GM23248 (cell line): ENCODE measurements around the gene SATB1. TPM values are rescaled to one million over a fixed set of nuclear protein-coding genes. Genes with fewer than 3 reads are reported as not detected.

ENCODE experiments used
- DNase-seq: peaks from one replicate; pipeline ENCODE4 v3.0.0-alpha.2; 2015
- H2AFZ ChIP-seq: fragments of 200-600 bp; sonication (generic); 2 replicates; pipeline ENCODE4 v1.6.1; 2016; ENCODE audit warnings: antibody characterized with exemption
- H3F3A ChIP-seq: fragments of 200-600 bp; sonication (generic); 2 replicates; pipeline ENCODE4 v1.6.1; 2016; ENCODE audit warnings: mild to moderate bottlenecking, antibody characterized with exemption, mixed run types; ENCODE audit not compliant: insufficient read depth
- H3K27ac ChIP-seq: fragments of 200-600 bp; sonication (generic); 2 replicates; pipeline ENCODE4 v1.5.1; 2016; ENCODE audit warnings: mild to moderate bottlenecking
- H3K27me3 ChIP-seq: fragments of 200-600 bp; sonication (generic); replicated peaks from 2 replicates; pipeline ENCODE4 v1.6.1; 2016; ENCODE audit warnings: mild to moderate bottlenecking; ENCODE audit not compliant: insufficient read depth
- H3K36me3 ChIP-seq: fragments of 200-600 bp; sonication (generic); 2 replicates; pipeline ENCODE4 v1.6.1; 2016; ENCODE audit warnings: low read depth, mild to moderate bottlenecking
- H3K4me1 ChIP-seq: fragments of 200-600 bp; sonication (generic); 2 replicates; pipeline ENCODE4 v1.6.1; 2016; ENCODE audit warnings: mild to moderate bottlenecking; ENCODE audit not compliant: insufficient read depth
- H3K4me2 ChIP-seq: fragments of 200-600 bp; sonication (generic); one replicate; pipeline ENCODE4 v1.6.1; 2016; ENCODE audit warnings: mild to moderate bottlenecking; ENCODE audit not compliant: unreplicated experiment
- H3K4me3 ChIP-seq: fragments of 200-600 bp; sonication (generic); 2 replicates; pipeline ENCODE4 v1.5.1; 2016; ENCODE audit warnings: mild to moderate bottlenecking
- H3K79me2 ChIP-seq: fragments of 200-600 bp; sonication (generic); 2 replicates; pipeline ENCODE4 v1.6.1; 2016; ENCODE audit warnings: mild to moderate bottlenecking; ENCODE audit not compliant: insufficient read depth
- H3K9ac ChIP-seq: fragments of 200-600 bp; sonication (generic); 2 replicates; pipeline ENCODE4 v1.6.1; 2016; ENCODE audit warnings: mild to moderate bottlenecking
- H3K9me2 ChIP-seq: fragments of 200-600 bp; sonication (generic); 2 replicates; pipeline ENCODE4 v1.6.1; 2016; ENCODE audit warnings: mixed run types, mild to moderate bottlenecking, moderate library complexity; ENCODE audit not compliant: insufficient read depth
- H3K9me3 ChIP-seq: fragments of 200-600 bp; sonication (generic); one replicate; pipeline ENCODE4 v1.6.1; 2017; ENCODE audit warnings: low read depth
- H4K20me1 ChIP-seq: fragments of 200-600 bp; sonication (generic); 2 replicates; pipeline ENCODE4 v1.6.0; 2016; ENCODE audit not compliant: insufficient read depth
- EZH2 ChIP-seq: fragments of 200-600 bp; sonication (generic); IDR thresholded peaks from 2 replicates; pipeline ENCODE4 v1.6.1; 2018; ENCODE audit warnings: antibody characterized with exemption, mild to moderate bottlenecking; ENCODE audit not compliant: insufficient read depth, poor library complexity, severe bottlenecking
- EZH2phosphoT487 ChIP-seq: fragments of 200-600 bp; sonication (generic); IDR thresholded peaks from 2 replicates; pipeline ENCODE4 v1.6.1; 2018; ENCODE audit warnings: antibody characterized with exemption, moderate library complexity, mild to moderate bottlenecking, low read depth; ENCODE audit not compliant: insufficient read depth
- WGBS, 2 experiments: methylation state at CpG; one replicate each; pipeline ENCODE4 v1.1.6; 2015 to 2017; ENCODE audit warnings: low lambda C conversion rate in 2 of 2, low coverage in 1 of 2; ENCODE audit errors: missing lambda C conversion rate in 2 of 2; 5-methylcytosine and 5-hydroxymethylcytosine counted together
- in situ Hi-C: fragments of 300-500 bp; cut with MboI; formaldehyde crosslinking; loops from 2 replicates; pipeline ENCODE4 v1.15.0; 2020
- polyA plus RNA-seq: library from polyadenylated mRNA; unstranded; fragments of >200 nt; fragmentation: Nextera tagmentation; extraction: Ambion mirVana; gene quantifications from 2 replicates; pipeline ENCODE4 v1.2.1, GENCODE V29; 2016
- total RNA-seq: library from RNA; depleted of rRNA; stranded (reverse); fragments of >200 nt; shearing (Covaris generic); gene quantifications from 2 replicates; pipeline ENCODE4 v1.2.3, GENCODE V29; 2014

The SATB1 gene
- total and polyA plus RNA-seq, 2 experiments from 2014 or later, result 5.7 to 12.0 TPM

DNA sequence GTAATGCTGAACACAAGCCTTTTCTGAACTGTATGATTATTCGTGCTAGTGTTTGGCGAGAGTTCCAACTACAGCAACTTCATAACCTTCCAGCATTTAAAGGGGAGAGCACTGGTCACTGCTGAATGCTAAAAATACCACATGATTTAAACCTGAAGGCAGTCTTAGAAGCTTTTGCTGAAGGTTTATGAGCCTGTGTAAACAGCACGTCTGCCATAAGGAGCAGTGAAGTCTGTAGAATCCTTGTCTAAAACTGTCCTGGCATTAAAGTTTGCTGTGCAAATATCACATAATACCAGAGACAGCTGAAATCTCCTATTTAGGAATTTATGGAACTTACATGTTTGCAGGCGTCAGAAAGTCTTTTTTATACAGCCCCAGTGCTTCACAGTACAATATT is 5.9 kb downstream of the SATB1 start:
- no peaks in the 10 kb centered on the region for H3F3A ChIP-seq
- no peak overlapping the region for H2AFZ ChIP-seq
- H3K9ac ChIP-seq, result no peak overlapping the region
- no peak for TF ChIP-seq EZH2phosphoT487
- no peak for TF ChIP-seq EZH2
- H3K79me2 ChIP-seq, result peaks cover 19% of the 10 kb centered on the region
- H3K9me2 ChIP-seq, result no peaks in the 10 kb centered on the region
- no peaks in the 10 kb centered on the region for H3K36me3 ChIP-seq
- H3K4me1 ChIP-seq, result peaks cover 13% of the 10 kb centered on the region
- H3K27ac ChIP-seq, result no peak overlapping the region
- H3K4me3 ChIP-seq, result no peak overlapping the region
- no peaks in the 10 kb centered on the region for H3K27me3 ChIP-seq
- no peaks in the 10 kb centered on the region for H3K9me3 ChIP-seq
- in situ Hi-C loops, result no loop called here
- H3K4me2 ChIP-seq, result no peak overlapping the region
- no peak for DNase-seq
- H4K20me1 ChIP-seq, result no peaks in the 10 kb centered on the region
- 74 to 76% methylated on average over 4 of the region's 4 CpGs for WGBS, 2 experiments

DNA sequence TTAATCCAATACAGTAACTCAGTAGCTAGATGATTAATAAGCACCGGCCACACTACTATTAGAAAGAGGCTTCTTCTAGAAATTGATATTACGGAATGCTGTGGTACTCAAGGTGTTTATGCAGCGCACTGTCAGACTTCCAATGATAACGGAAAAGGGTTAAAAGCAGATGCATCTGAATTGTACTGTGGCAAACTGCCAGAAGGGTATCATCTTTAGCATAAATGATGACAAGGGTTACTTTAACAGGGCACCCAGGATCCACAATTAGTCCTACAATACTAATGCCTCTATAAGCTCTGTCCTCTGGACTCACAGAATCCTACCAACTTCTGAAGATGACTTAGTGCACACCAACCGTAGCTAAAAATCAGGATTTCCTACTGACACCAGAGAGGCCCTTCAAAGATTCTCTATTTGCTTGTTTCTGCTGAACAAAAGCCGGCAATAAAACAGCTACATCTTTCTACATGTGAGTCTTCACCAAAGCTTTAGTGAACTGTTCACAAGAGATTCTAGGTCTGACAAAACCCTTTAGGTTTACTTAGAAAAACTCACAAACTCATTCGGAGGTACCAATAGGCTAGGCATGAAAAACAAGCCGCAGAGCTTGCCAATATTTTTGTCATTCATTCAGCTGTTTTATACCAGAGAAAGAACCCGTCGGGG is 7.1 kb downstream of the SATB1 start:
- H3K27me3 ChIP-seq, result no peaks in the 10 kb centered on the region
- H3K4me2 ChIP-seq, result no peak overlapping the region
- H4K20me1 ChIP-seq, result no peaks in the 10 kb centered on the region
- H3K9ac ChIP-seq, result no peak overlapping the region
- no peak for TF ChIP-seq EZH2
- no peak for TF ChIP-seq EZH2phosphoT487
- peaks cover 16% of the 10 kb centered on the region for H3K79me2 ChIP-seq
- H2AFZ ChIP-seq, result no peak overlapping the region
- WGBS, 2 experiments, result 94 to 96% methylated on average over 10 of the region's 10 CpGs
- H3K27ac ChIP-seq, result no peak overlapping the region
- no peak overlapping the region for H3K4me3 ChIP-seq
- no peaks in the 10 kb centered on the region for H3F3A ChIP-seq
- DNase-seq, result no peak
- no peaks in the 10 kb centered on the region for H3K36me3 ChIP-seq
- in situ Hi-C loops, result no loop called here
- peaks cover 12% of the 10 kb centered on the region for H3K4me1 ChIP-seq
- no peaks in the 10 kb centered on the region for H3K9me3 ChIP-seq
- no peaks in the 10 kb centered on the region for H3K9me2 ChIP-seq

DNA sequence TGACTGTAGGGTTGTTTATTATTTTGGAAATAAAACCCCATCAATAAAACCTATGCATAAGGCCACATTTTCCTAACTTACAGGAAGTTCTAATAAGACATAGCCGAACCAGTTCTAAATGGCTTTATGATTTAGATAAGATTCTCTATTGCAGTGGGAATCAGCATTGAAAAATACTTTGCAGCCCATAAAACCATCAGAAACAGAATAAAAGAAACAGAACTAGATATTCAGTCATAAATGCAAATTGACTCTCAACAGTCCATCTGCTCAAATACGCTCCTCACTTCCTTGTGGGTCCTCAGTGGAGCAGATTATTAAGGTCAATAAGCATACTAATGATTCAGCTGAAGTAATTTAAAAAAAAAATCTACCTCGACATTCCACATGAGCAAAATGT is 8.8 kb downstream of the SATB1 start:
- no peaks in the 10 kb centered on the region for H3K36me3 ChIP-seq
- no peak overlapping the region for H3K9ac ChIP-seq
- no peak overlapping the region for H3K27ac ChIP-seq
- 83 to 86% methylated on average over 3 of the region's 3 CpGs for WGBS, 2 experiments
- no peaks in the 10 kb centered on the region for H3K4me1 ChIP-seq
- no peaks in the 10 kb centered on the region for H3K79me2 ChIP-seq
- no peak overlapping the region for H3K4me3 ChIP-seq
- no peak for TF ChIP-seq EZH2
- no peak for TF ChIP-seq EZH2phosphoT487
- no peaks in the 10 kb centered on the region for H3K9me3 ChIP-seq
- no peaks in the 10 kb centered on the region for H4K20me1 ChIP-seq
- H3K9me2 ChIP-seq, result no peaks in the 10 kb centered on the region
- in situ Hi-C loops, result no loop called here
- H2AFZ ChIP-seq, result no peak overlapping the region
- H3K4me2 ChIP-seq, result no peak overlapping the region
- H3K27me3 ChIP-seq, result no peaks in the 10 kb centered on the region
- DNase-seq, result no peak
- H3F3A ChIP-seq, result no peaks in the 10 kb centered on the region

DNA sequence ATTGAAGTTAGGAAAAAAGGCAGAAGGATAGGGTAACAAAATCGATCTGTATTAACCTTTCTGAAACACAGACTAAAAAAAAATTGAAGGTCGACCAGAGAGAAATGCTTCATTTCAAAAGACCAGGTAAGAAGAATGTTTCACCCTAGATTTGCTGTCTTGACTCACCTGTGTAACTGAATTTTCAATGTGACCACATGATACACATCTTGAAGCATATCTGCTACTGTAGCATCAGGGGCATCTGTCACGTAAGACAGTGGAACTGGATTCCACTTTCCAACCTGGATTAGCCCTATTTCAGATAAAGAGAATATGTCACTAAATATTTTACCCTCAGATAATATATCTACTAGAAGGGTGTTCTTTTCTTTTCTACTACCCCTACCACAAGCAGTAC is 9.3 kb downstream of the SATB1 start:
- TF ChIP-seq EZH2, result no peak
- TF ChIP-seq EZH2phosphoT487, result no peak
- Histone ChIP-seq H2AFZ (no peak overlapping the region), H3K4me3 (no peak overlapping the region), H4K20me1 (no peaks in the 10 kb centered on the region), H3K36me3 (no peaks in the 10 kb centered on the region), H3K4me2 (no peak overlapping the region), H3K9me3 (no peaks in the 10 kb centered on the region), H3K4me1 (no peaks in the 10 kb centered on the region), H3K79me2 (no peaks in the 10 kb centered on the region), H3K9me2 (no peaks in the 10 kb centered on the region), H3K9ac (no peak overlapping the region), H3K27me3 (no peaks in the 10 kb centered on the region), H3K27ac (no peak overlapping the region), H3F3A (no peaks in the 10 kb centered on the region)
- WGBS, 2 experiments, result 90 to 93% methylated on average over 3 of the region's 3 CpGs
- DNase-seq, result no peak
- in situ Hi-C loops, result no loop called here

DNA sequence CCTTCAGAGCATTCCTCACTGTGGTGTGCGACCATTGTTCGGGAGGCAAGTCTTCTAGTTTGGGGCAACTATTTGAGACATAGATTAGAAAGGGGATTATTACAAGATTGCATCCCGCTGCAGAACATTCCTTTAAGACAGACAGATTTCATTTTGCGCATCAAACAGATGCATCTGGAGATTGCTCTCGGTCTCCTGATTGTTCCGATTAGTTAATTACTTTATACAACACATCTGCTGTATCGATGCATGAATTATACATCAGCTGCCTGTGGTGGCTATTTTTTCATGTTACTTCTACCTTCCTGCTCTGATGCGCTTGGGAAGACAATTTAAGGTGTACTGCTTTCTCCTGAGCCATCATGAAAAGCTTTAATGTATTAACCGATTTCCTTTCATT is 10.0 kb downstream of the SATB1 start:
- Histone ChIP-seq H3K36me3 (no peaks in the 10 kb centered on the region), H2AFZ (no peak overlapping the region), H3F3A (no peaks in the 10 kb centered on the region), H3K27me3 (no peaks in the 10 kb centered on the region), H3K4me1 (no peaks in the 10 kb centered on the region), H3K9me2 (no peaks in the 10 kb centered on the region), H3K4me3 (no peak overlapping the region), H4K20me1 (no peaks in the 10 kb centered on the region), H3K4me2 (no peak overlapping the region), H3K9ac (no peak overlapping the region), H3K27ac (no peak overlapping the region), H3K79me2 (no peaks in the 10 kb centered on the region), H3K9me3 (no peaks in the 10 kb centered on the region)
- no peak for DNase-seq
- in situ Hi-C loops, result no loop called here
- TF ChIP-seq EZH2 (no peak), EZH2phosphoT487 (no peak)
- 93% methylated on average over 9 of the region's 9 CpGs for WGBS, 2 experiments
